ENCODE measurements around the gene TRMT1.

Gene TRMT1

GRCh38 chr19:13122980-13123957, 6.7 kb upstream of the TRMT1 start:
- DNase-seq, result no peak

DNA sequence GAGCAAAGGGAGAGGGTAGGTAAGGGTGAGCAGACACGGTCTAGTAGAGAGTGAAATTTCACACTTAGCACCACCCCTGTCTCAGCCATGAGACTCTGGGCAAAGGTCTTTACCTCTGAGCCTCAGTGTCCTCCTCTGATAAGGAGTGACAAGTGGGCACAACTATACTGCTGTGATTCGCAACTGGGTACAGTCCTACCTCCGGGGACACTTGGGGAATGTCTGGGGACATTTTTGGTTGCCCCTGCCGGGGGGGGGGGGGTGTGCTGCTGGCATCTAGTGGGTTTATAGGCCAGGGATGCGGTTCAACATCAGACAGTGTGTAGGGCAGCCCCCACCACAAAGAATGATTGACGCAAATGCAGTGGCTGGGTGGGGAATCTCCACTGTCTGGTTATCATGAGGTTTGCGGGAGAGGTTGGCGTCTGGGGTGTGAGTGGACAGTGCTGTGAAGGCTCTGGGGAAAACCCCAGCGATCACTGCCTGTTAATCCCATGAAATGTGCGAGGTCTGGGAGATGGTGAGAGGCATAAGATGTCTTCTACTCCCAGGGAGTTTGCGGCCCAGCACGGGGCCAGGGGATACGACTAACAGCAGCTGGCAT, 5.8 kb upstream of the TRMT1 start:
- no peak for DNase-seq

DNA sequence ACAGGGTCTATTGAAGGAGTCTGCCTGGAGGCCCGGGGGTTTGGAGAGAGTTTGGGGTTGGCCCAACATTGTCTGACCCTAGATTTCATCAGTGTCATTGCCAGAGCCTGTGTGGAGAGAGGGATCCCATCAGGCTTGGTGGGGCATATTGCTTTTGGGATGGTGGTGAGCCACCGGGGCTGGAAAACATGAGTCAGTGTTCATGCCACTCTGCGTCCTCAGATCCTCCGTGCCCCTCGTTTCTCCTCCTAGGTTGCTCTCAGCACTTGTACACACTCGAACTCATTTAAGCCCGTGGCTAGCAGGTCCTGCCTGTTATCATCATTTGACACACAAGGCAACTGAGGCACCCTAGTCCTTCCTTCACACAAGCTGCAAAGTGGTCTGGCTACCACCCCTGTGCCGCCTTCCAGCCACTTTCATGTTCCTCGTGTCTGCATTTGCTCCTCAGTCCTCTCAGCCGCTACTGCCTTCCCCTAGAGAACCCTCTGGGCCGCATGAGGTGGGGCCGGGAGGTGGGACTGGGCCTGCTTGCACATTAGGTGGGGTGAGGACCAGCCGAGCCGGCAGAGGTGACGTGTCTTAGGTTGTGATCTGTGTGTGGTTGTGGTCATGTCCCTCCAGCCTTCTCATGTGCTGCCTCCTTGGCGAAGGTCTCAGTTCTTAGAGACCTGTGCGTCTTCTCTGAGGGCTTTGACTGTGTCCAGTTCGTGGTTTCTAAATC, 5.2 kb upstream of the TRMT1 start:
- DNase-seq, result no peak

DNA sequence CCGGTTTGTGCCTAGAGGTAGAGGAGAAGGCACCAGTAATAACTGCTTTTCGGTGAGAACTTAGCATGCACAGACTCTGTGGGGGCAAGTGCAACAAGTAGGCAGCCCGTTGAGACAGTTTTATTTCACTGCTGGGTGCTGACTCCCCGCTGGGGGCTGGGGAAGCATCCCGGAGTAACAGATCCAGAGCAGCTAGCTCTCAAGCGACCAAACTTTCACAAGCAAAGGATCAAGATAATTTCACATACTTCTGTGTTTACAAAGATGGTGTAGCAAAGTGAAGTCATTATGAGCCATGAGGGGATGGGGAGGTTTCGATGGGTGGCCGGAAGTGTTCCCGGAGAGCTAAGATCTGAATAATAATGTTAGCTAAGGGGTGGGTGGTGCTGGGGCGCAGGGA, 4.3 kb upstream of the TRMT1 start:
- DNase-seq, result no peak

GRCh38 chr19:13120031-13120430, 3.5 kb upstream of the TRMT1 start:
- no peak for DNase-seq

- DNase-seq, result no peak
Observed at GRCh38 chr19:13119627-13120026, 3.1 kb upstream of the TRMT1 start.

- no peak for DNase-seq
Observed at GRCh38 chr19:13118424-13119193, 2.1 kb upstream of the TRMT1 start.

GRCh38 chr19:13117772-13118423, 1.4 kb upstream of the TRMT1 start, which contains the start of gene NACC1:
Gene NACC1 (plus strand): TSS chr19:13118264. CDS start chr19:13135208, 16,944 bp downstream.
- peak; percentile 91 for DNase-seq

GRCh38 chr19:13117176-13117771, 734 bp upstream of the TRMT1 start:
- DNase-seq, result no peak

DNA sequence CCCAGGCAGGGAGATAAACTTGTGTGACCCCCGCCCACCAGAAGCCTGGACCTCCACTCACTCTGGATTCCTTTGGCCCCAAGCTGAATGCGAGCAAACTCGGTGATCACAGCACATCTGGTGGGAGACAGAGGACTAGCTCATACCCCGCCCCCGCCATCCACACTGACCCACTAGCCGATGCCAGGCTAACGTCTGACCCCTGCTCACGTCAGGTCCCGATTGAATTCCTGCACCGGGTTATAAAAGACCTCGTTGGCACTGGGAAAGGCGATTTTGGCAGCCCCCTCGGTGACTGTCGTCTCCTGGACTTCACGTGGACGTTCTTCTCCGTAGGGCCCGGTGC, 631 bp downstream of the TRMT1 start:
- DNase-seq, result no peak

GRCh38 chr19:13112555-13112954, 4.0 kb downstream of the TRMT1 start:
- no peak for DNase-seq

- DNase-seq, result no peak
Observed at GRCh38 chr19:13110099-13110610, 6.4 kb downstream of the TRMT1 start.

- DNase-seq, result no peak
Observed at GRCh38 chr19:13109361-13110098, 7.0 kb downstream of the TRMT1 start.

GRCh38 chr19:13104848-13105711, 11.5 kb downstream of the TRMT1 start:
- peak; percentile 62 for DNase-seq

DNA sequence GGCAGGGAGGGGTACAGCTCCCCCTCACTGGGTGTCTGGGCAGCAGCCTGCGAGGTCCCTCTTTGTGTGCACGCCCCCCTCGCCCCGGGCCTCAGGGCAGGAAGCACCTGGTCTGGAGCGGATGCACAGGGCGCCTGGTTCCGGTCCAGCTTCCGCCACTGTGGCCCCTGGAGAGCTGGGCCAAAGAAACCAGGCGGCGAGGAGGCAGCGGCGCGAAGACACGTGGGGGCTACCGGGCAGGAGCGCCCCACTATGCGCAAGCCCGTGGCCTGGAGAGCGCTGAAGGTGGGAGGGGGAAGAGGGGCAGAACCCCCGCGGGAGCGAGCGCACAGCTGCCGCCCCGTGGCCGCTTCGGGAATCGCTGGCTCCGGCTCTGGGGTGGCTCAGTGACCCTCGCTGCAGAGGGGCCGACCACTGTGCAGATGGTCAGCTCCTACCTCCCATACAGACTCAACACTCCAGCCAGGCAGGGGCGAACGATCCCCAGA, 12.1 kb downstream of the TRMT1 start:
- DNase-seq, result peak; percentile 91

DNA sequence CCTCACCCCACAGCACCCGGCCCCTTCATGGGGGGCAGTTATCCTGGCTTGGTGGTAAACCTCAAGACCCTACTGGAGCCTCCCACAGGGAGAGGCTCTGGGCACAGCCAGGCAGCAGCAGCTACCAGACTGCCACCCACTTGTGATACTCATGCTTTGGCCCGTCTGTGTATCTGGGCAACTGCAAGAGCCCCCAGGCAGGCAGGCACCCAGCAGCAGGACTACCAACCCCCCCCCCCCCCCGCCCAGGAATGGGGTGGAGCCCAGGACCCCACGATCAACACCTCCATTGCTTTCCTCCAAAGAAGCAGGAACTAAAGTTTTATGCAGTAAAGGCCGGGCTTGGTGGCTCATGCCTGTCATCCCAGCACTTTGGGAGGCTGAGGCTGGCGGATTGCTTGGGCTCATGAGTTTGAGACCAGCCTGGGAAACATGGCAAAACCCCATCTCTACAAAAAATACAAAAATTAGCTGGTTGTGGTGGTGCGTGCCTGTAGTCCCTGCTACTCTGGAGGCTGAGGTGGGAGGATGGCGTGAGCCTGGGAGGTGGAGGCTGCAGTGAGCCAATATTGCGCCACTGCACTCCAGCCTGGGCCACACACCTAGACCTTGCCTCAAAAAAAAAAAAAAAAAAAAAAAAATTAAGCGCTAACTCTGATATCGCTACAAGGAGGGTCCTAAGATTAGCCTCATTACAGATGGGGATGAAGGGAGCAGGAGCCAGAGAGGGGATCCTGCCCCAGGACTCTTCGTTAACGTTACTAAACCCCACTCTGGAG, 12.8 kb downstream of the TRMT1 start:
- DNase-seq, result no peak

- DNase-seq, result peak; percentile 94
Observed at GRCh38 chr19:13102666-13103580, 13.6 kb downstream of the TRMT1 start, which contains the start of gene LYL1. Gene LYL1 (minus strand): TSS chr19:13102858. CDS start chr19:13101171, 1,687 bp downstream.

DNA sequence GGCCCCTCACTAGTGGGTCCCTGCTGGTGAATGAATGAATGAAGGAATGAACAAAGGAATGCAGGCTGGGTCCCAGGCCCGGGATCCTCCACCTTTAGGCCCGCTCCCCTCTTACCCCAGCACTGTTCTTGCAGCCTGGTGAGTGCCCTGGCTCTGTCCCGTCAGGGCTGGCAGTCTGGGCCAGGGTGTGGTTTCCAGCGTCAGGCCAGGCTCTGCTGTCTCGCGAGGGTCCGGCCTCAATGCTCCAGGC, 14.2 kb downstream of the TRMT1 start:
- DNase-seq, result no peak

Measured in KG1 (cell line).